Frontal cortex (tissue), 4 donors: ENCODE results near the gene UBA1. TPM values are rescaled to one million over a fixed set of nuclear protein-coding genes. Genes with fewer than 3 reads are reported as not detected.

Experiments
- DNase-seq, 2 donors: peaks; one replicate each; pipeline ENCODE4 v3.0.0; 2012; ENCODE audit warnings: low spot score in 2 of 2
- FAIRE-seq: peaks from 2 replicates; lab custom pipeline; 2012; peaks lifted over from hg19 to GRCh38; lab: Jason Lieb, UNC
- total RNA-seq: library from RNA; depleted of rRNA; stranded (reverse); fragments of >200 nt; gene quantifications from one replicate; pipeline ENCODE4 v1.2.3, GENCODE V29; 2014
- donor health status: control.
- donor health status: control.
- donor health status: control.

Gene UBA1
- total RNA-seq, 1 donor from 2014 or later: 122 TPM

DNA sequence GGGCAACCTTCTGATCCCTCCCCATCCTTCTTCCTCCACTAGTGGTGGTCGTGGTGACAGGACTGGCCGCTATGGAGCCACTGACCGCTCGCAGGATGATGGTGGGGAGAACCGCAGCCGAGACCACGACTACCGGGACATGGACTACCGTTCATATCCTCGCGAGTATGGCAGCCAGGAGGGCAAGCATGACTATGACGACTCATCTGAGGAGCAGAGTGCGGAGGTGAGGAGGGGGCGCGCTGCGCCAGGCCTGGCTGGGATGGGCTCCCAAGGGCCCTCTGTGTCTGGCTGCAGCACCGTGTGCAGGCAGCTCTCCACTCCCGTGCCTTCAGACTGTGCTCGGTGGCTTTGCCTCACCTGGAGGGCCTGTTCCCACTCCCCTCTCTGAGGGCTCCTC lies 24.4 kb upstream of the UBA1 start:
- FAIRE-seq: no peak

DNA sequence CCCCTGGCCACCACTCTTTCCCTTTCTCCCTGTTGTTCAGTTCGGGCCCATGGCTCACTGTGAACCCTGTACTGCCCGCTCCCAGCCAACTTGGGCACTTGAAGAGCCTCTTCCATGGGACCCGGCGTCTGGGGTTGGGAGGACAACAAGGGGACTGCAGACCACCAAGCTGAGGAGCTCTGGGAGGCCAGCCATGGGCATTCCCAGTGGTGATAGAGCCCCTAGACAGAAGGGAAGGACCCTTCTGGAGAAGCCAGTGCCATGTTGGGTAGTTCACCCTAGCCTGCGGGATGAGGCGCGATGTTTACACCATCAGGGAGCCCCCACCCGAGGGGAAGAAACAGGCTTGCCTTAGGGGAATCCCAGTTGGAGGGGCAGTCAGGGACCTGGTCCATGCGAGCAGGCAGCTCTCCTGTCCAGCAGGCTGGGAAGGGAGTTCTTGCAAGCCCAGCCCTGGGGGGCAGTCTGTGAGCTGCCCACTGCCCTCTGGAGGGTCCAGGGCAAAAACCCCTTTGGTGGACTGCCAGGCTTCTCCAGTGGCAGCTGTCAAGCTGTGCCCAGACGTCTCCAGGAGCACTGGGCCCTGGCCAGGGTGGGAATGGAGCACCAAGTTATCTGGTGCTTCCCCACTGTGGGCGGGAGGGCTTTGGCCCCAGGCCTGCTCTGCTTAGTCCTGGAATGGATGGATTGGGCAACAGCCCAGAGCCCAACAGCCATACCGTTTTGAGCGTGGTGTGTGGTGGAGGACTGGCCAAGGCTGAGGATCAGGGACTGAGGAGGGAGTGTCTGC lies 23.7 kb upstream of the UBA1 start:
- FAIRE-seq (no peak), DNase-seq (no peak)

More for the DNA sequence above, 24.4 kb upstream of the UBA1 start:
- DNase-seq: no peak

DNA sequence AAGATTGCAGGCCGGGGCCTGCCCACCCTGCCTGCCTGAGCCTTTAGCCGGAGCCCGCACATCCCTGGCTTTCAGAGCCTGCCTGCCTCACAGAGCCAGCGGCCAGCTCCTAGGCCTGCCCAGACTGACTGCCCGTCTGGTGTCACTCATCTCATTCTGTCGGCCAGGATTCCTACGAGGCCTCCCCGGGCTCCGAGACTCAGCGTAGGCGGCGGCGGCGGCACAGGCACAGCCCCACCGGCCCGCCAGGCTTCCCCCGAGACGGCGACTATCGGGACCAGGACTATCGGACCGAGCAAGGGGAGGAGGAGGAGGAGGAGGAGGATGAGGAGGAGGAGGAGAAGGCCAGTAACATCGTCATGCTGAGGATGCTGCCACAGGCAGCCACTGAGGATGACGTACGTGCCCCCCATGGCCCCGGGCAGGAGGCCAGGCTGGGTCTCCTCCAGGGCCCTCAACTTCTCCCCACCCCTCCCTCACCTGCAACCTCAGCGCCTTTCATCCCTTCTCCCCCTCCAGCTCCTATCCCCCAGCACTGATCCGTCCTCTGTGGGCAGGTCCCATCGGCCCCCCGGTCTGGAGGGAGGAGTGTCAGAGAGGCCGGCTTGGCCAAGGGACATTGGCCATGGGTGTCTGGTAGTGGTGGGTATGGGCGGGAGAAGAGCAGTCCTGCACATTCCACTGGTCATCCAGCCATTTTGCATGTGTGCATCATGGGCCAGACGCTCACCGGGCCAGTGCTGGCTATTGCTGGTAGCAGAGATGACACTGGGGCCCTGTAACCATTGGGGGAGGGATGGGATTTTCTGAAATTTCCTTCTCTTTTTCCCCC lies 22.6 kb upstream of the UBA1 start:
- FAIRE-seq (no peak), DNase-seq (no peak)

DNA sequence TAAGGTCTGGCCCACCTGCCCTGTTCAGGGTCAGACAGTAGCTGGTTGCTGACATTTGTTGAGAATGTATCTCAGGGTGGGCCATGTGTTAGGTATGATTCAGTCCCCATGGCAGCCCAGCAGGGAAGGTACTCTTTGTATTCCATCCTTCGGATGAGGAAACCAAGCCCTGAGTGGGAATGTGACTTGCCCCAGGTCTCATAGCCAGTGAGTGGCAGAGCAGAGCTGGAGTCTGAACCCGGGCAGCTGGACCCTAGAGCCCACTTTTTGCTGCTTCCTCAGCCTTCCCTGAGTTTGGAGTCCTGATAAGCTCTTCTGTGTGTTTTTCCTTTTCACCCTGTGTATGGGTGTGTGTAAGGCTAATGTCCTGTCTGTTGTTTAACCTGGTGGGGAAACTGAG lies 21.6 kb upstream of the UBA1 start:
- FAIRE-seq (no peak), DNase-seq (no peak)

DNA sequence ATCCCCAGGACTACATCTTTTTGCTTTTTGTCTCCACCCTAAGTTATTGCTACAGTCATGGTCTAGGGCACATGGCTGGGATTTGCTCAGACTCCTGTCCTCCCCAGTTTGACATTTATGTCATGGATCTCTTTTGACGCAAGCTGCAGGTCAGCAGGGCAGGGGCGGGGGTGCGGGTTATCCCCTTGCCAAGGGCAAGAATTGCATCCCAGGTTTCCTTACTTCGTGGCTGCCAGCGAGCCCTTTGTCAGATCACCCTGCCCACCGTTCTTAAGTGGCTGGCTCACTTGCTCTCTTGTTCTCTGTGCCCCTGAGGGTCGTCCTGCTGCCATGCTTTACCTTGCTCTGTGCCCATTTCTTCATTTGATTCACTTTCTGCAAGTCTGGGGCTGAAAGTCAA lies 21.1 kb upstream of the UBA1 start:
- no peak for FAIRE-seq
- DNase-seq: no peak

DNA sequence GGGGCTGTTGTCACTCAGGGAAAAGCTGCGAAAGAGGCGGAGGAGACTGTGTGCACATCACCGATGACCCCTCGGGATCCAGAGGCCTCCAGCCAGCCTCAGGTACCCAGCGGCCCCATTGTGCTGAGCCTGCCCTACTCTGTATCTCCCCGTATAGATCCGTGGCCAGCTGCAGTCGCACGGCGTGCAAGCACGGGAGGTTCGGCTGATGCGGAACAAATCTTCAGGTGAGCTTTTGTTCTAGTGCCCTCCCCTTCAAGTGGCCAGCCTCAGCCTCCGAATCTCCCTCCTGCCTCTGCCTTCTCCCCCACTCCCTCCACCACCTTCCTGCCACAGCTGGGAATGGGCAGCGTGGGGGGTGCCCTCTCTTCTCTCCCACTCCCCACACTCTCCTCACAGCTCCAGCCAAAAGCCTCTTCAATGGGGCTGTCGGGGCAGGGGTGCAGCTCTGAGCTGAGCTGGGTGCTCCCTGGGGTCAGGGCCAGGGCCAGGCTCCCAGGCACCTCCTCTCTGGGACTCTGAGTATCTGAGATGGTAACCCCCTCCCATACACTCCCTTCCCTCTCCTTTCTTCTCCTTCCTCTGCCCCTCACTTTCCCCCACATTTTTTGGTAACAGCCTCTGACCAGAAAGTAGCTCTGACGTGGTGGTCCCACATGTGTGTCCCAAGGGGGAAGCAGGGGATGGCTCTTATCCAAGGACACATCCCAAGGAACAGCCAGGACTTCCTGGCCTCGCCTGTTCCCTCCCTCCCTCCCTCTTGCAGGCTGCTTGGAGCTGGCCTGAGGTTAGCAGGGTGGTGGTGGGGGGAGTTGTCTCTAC lies 20.4 kb upstream of the UBA1 start:
- DNase-seq: no peak
- no peak for FAIRE-seq

DNA sequence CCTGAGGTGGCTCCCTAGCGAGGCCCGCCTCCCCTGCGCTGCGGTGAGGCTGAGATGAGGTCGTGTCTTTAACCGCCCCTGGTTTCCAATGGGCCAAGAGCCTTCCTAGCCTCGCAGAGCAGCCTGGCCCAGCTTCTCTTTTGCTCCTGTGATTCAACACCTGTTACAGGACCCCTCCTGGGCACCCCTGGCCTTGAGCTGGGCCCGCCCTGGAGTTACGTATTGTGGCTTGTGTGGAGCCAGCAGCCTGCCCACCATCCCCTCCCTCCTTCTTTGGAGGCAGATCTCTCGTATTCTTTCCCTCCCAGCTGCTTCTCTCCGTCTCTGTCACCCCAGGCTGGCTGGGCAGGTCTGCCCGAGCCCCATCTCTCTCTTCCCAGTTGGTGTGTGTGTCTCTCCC lies 19.3 kb upstream of the UBA1 start:
- no peak for DNase-seq
- no peak for FAIRE-seq

DNA sequence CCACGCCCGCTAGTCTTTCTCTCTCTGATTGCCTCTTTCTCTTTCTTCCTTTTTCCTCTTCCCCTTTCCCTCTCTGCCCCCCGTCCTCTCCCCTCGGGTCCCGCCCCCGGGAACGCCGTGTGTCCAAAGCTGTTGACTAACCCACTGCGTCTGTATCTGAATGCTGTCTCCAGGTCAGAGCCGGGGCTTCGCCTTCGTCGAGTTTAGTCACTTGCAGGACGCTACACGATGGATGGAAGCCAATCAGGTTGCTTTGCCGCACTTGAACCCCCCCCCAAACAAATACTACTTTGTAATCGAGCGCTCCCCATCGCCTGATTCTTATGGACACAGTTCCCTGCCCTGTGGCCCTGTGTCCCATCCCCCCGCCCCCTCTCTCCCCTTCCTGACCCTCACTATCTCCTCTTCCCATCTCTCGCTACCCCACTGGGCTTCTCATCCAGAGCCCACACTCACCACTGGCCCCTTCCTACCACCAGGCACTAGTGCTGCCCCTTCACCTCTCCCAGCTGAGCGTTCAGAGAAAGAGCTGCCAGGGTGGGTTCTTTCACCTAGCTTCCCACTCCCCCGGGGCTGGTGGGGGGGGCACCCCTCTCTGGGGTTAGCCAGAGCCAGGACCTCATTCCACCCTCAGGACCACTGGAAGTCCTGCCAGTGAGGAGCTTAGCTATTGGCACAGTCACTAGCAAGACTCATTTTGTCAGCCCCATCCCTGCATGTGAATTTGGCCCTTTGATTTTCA lies 18.6 kb upstream of the UBA1 start:
- no peak for DNase-seq
- no peak for FAIRE-seq

DNA sequence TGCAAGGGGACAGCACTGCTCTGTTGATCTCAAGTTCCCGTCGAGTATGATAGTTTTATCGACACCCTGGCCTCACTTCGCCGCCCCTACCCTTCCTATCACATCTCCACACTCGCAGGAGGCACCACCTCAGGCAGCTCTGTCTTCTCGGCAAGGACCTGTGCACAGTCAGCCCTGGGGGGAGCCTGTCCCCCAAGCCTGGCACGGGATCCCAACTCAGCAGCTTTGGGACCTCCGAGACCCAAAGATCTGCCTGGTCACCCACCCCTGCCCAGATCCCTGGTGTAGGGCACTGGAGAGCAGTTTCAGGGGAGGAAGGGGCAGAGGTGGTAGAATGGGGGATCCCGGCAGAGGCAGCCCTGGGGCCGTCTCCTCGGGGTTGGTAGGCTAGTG lies 18.0 kb upstream of the UBA1 start:
- FAIRE-seq: no peak

DNA sequence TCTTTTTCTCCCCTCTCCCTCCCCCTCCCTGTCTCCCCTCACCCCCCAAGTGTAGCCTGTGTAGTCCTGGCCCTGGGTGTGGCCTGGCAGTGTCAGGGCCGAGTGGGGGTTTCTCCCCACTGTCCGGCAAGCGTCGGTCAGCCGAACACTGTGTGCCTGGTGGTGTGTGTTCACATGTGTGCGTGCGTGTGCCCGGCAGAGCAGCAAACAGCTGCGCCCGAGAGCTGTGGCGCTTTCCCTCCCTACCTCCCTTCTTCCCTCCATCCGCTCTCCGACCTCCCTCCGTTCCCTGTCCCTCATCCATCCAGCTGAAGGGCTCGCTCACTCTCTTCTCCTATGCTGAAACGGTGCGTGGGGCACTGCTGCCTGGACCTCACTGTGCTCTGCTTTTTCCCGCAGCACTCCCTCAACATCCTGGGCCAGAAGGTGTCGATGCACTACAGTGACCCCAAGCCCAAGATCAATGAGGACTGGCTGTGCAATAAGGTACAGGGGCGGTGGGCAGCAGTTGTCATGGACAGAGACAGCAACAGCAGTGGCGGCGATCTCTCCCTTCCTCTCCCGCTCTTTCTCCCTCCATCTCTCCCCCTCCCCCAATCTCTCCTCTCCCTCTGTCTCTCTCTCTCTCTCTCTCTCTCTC lies 17.4 kb upstream of the UBA1 start:
- FAIRE-seq: no peak

More for the DNA sequence above, 18.0 kb upstream of the UBA1 start:
- no peak for DNase-seq

DNA sequence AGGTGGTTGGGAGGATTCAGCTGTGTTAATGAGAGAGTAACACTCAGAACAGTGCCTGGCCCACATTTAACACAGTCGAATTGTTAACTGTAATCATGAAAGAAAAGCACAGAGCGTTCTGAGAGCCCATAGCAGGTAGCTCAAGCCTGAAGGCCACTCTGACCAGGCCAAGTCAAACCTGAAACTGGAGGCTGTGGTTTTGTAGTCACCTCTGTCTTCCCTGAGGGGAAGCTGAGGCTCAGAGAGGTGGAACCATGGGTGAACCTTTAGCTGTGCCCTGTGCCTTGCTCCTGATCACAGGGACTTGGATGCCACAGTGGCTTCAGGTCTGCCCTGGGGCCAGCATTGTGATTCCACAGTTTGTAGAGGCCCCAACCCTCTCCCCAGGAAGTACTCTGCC lies 16.6 kb upstream of the UBA1 start:
- DNase-seq: no peak
- no peak for FAIRE-seq

More for the DNA sequence above, 17.4 kb upstream of the UBA1 start:
- DNase-seq: no peak

DNA sequence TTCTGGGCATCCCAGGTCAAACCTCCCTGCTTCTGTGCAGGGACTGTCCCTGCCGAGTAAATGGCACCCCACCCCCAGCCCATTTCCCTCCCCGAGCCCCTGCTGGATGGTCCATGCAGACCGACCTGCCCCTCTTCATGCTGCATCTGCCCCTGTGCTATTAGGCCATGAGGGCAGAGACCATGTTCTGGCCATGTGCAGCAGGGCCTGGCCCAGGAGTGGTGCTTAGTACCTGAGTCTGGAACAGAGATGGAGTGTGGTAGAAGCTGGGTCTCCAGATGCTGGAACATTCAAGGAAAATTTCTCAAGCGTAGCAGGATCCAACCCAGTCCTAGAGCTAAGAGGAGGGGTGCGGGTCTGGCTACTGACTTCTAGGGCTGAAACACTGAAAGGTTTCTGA lies 15.3 kb upstream of the UBA1 start:
- FAIRE-seq (no peak), DNase-seq (no peak)

DNA sequence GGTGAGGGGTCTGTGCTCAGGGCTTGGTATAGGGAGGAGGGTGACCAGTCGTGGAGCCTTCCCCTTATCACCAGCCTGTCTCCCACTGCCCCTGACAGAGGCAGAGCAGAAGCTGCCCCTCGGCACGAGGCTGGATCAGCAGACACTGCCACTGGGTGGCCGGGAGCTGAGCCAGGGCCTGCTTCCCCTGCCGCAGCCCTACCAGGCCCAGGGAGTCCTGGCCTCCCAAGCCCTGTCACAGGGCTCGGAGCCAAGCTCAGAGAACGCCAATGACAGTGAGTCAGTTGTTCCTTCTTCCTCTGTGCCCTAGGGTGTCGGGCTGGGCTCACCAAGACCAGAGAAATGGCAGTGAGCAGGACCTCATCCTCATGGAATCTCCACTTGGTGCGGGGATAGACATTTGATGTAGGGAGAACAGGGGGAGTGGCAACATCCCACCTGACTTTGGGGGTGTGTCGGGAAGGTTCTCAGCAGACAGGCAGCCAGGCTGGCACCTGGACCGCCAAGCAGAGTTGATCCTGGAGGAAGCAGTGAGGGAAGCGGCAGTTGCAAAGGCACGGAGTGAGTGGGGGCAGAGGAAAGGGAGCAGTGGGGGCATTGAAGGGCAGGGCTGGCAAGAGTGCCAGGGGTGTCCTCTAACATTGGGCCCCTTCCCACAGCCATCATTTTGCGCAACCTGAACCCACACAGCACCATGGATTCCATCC lies 14.3 kb upstream of the UBA1 start:
- DNase-seq: peak; percentile 44 to 54
- FAIRE-seq: no peak

DNA sequence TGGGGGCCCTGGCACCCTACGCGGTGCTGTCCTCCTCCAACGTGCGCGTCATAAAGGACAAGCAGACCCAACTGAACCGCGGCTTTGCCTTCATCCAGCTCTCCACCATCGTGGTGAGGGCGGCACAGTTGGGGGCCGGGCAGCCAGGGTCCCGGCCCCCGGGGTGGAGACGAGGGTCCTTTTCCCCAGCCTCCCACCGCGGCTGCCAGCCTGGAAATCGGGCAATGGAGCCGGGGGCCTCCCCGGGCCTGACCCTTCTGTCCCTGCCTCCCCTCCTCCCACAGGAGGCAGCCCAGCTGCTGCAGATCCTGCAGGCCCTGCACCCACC lies 13.7 kb upstream of the UBA1 start:
- DNase-seq: no peak
- FAIRE-seq: no peak

DNA sequence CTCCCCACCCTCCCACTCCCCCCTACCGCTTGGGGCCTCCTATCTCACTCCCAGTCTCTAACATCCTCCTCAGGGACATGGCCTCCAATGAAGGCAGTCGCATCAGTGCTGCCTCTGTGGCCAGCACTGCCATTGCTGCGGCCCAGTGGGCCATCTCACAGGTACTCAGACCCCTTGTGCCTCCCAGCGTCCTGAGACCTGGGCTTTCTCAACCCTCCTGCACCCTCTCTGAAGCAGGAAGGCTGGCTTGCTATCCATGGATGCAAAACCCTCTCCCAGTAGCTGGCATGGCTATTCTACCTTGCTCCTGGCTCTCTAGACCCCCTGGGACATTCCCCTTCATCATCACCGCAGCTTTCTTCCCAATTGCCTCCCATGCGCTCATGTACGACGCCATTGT lies 13.3 kb upstream of the UBA1 start:
- FAIRE-seq: no peak
- DNase-seq: no peak

DNA sequence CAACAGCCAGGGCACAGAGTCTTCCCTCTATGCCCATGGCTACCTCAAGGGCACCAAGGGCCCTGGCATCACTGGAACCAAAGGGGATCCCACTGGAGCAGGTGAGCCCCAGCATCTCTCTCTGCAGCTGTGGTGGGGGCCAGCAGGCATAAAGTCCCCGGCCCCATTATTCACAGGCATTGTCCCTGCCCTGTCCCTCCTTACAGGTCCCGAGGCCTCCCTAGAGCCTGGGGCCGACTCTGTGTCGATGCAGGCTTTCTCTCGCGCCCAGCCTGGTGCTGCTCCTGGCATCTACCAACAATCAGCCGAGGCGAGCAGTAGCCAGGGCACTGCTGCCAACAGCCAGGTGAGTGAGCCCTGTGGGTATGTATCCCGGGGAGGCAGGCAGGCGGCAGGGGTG lies 12.3 kb upstream of the UBA1 start:
- DNase-seq (no peak), FAIRE-seq (no peak)

DNA sequence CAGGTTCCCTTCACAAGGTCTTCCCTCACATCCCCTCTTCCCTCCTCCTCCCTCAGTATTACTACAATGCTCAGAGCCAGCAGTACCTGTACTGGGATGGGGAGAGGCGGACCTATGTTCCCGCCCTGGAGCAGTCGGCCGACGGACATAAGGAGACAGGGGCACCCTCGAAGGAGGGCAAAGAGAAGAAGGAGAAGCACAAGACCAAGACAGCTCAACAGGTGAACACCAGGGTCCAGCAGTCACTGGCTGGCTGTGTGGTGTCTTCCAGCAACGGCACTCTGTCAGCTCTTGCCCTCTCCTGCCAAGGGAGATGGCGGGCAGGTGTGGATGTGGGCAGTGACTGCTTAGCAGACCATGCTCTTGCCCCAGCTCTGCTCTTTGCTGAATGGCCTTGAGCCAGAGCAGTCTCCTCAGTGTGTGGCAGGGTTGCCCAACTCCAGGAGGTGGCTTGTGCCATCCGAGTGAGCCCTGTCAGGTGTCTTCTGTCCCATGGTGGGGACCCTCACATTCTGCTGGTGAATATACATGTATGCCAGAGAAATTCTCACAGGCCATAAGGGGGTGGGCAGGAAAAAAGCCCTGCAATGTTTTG lies 11.4 kb upstream of the UBA1 start:
- no peak for FAIRE-seq
- DNase-seq: no peak

DNA sequence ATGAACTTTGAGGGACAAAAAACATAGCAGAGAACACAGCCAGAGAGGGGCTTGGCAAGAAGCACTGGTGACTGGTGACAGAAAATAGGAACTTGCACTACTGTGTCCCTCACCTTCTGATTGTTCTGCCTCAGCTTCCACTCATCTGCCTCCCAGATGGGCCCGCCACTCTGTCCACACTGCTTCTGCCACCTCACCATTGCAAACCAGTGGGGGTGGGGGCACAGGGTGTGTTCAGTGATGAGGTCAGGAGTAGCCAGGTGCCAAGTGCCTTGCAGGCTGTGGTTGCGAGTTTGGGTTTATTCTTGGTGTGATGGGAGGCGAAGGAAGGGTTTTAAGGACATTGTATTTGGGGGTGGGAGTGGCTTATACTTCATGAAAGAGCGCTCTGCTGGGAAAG lies 9.1 kb upstream of the UBA1 start:
- no peak for DNase-seq
- FAIRE-seq: no peak

DNA sequence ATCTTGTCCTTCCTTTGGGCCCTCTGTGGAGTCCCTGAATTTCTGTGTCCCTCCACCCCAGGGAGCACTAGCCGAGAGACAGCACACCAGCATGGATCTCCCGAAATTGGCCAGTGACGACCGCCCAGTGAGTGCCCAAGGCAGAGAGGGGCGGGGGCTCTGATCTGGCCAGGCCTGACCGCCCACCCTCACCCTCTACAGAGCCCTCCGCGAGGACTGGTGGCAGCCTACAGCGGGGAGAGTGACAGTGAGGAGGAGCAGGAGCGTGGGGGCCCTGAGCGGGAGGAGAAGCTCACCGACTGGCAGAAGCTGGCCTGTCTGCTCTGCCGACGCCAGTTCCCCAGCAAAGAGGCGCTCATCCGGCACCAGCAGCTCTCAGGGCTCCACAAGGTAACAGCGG lies 8.4 kb upstream of the UBA1 start:
- no peak for FAIRE-seq
- no peak for DNase-seq
